Activated CD4-positive, alpha-beta T cell treated with anti-CD3 and anti-CD28 coated beads, Interleukin-2, amount 10 ng/mL, durations not matched to agents 7 days and 5 days (primary cell): ENCODE measurements around the gene RBM7. TPM values are rescaled to one million over a fixed set of nuclear protein-coding genes. Genes with fewer than 3 reads are reported as not detected.
A peak's percentile ranks its signal among the peaks of the same experiment; 100 is the strongest.

ENCODE experiments used
- CTCF ChIA-PET: fragments of 350-600 bp; sonication (Branson Sonifier 250); formaldehyde crosslinking; loops from one replicate; lab custom pipeline; 2021; ENCODE audit warnings: antibody characterized with exemption; lab: Charles Lee
- POLR2A ChIA-PET: fragments of 350-600 bp; sonication (Branson Sonifier 250); formaldehyde crosslinking; loops from one replicate; lab custom pipeline; 2021; ENCODE audit warnings: antibody characterized with exemption; lab: Charles Lee
- DNase-seq: peaks from one replicate; pipeline ENCODE4 v3.0.0-alpha.2; 2020
- H3K27ac Mint-ChIP-seq: one replicate; pipeline ENCODE4 v1.8.0; 2021; ENCODE audit warnings: mild to moderate bottlenecking, moderate library complexity, mixed read lengths
- H3K27me3 Mint-ChIP-seq: one replicate; pipeline ENCODE4 v1.8.0; 2021; ENCODE audit warnings: mixed read lengths
- H3K36me3 Mint-ChIP-seq: one replicate; pipeline ENCODE4 v1.8.0; 2021; ENCODE audit warnings: low read depth, mixed read lengths
- H3K4me1 Mint-ChIP-seq: one replicate; pipeline ENCODE4 v1.8.0; 2021; ENCODE audit warnings: mixed read lengths
- H3K4me3 Mint-ChIP-seq: one replicate; pipeline ENCODE4 v1.8.0; 2021; ENCODE audit warnings: mild to moderate bottlenecking, moderate library complexity, mixed read lengths
- H3K9me3 Mint-ChIP-seq: one replicate; pipeline ENCODE4 v1.8.0; 2021; ENCODE audit warnings: mixed read lengths
- total RNA-seq, 2 experiments: library from RNA; stranded (reverse); gene quantifications; one replicate each; pipeline ENCODE4 v1.2.3, GENCODE V29; 2021

RBM7 gene
- total RNA-seq, 2 experiments from 2014 or later, result 34.2 to 49.7 TPM

GRCh38 chr11:114399490-114400215 is 813 bp upstream of the RBM7 start:
- Mint-ChIP-seq H3K9me3 (no peaks in the 10 kb centered on the region), H3K27ac (peak overlapping the region; percentile 99), H3K4me3 (peak overlapping the region; percentile 94), H3K4me1 (peaks cover 43% of the 10 kb centered on the region), H3K27me3 (peaks cover 1% of the 10 kb centered on the region), H3K36me3 (peaks cover 31% of the 10 kb centered on the region)
- no peak for DNase-seq
- CTCF ChIA-PET, result interaction anchor here (1.9 kb wide), 1 partner anchor 11 kb away, joined by 5 read pairs; no protein-coding TSS in a partner anchor
- POLR2A ChIA-PET, result no interaction called here

GRCh38 chr11:114400915-114401223 is 403 bp downstream of the RBM7 start:
- POLR2A ChIA-PET, result no interaction called here
- H3K4me1 Mint-ChIP-seq, result peaks cover 54% of the 10 kb centered on the region
- H3K36me3 Mint-ChIP-seq, result peaks cover 42% of the 10 kb centered on the region
- H3K27me3 Mint-ChIP-seq, result peaks cover 1% of the 10 kb centered on the region
- peak overlapping the region; percentile 99 for H3K27ac Mint-ChIP-seq
- H3K9me3 Mint-ChIP-seq, result no peaks in the 10 kb centered on the region
- CTCF ChIA-PET, result interaction anchor here (0.6 kb wide), 2 partner anchors 8 to 14 kb away, joined by 3 to 5 read pairs; no protein-coding TSS in a partner anchor
- no peak for DNase-seq
- peak overlapping the region; percentile 94 for H3K4me3 Mint-ChIP-seq

GRCh38 chr11:114401311-114401710 is 845 bp downstream of the RBM7 start:
- ChIA-PET POLR2A (no interaction called here), CTCF (no interaction called here)
- Mint-ChIP-seq H3K27me3 (peaks cover under 1% of the 10 kb centered on the region), H3K9me3 (no peaks in the 10 kb centered on the region), H3K4me1 (peaks cover 54% of the 10 kb centered on the region), H3K36me3 (peaks cover 47% of the 10 kb centered on the region), H3K4me3 (peak overlapping the region; percentile 94), H3K27ac (peak overlapping the region; percentile 99)
- DNase-seq, result no peak

- H3K4me1 Mint-ChIP-seq, result peaks cover 5% of the 10 kb centered on the region
- no peaks in the 10 kb centered on the region for H3K27me3 Mint-ChIP-seq
- peaks cover 19% of the 10 kb centered on the region for H3K36me3 Mint-ChIP-seq
- H3K27ac Mint-ChIP-seq, result no peak overlapping the region
- no peaks in the 10 kb centered on the region for H3K9me3 Mint-ChIP-seq
- DNase-seq, result no peak
- ChIA-PET CTCF (no interaction called here), POLR2A (no interaction called here)
- H3K4me3 Mint-ChIP-seq, result no peak overlapping the region
These were observed 12.5 kb downstream of the RBM7 start for GRCh38 chr11:114412946-114413345.

GRCh38 chr11:114413958-114414357 is 13.5 kb downstream of the RBM7 start:
- no peak for DNase-seq
- Mint-ChIP-seq H3K4me3 (no peak overlapping the region), H3K9me3 (no peaks in the 10 kb centered on the region), H3K36me3 (peaks cover 17% of the 10 kb centered on the region), H3K4me1 (peaks cover 5% of the 10 kb centered on the region), H3K27me3 (no peaks in the 10 kb centered on the region), H3K27ac (no peak overlapping the region)
- CTCF ChIA-PET, result no interaction called here
- POLR2A ChIA-PET, result no interaction called here

GRCh38 chr11:114416441-114416961 is 16.0 kb downstream of the RBM7 start:
- ChIA-PET POLR2A (no interaction called here), CTCF (interaction anchor here (0.6 kb wide), 1 partner anchor 26 kb away, joined by 4 read pairs; no protein-coding TSS in a partner anchor)
- peaks cover 1% of the 10 kb centered on the region for H3K4me1 Mint-ChIP-seq
- H3K27me3 Mint-ChIP-seq, result no peaks in the 10 kb centered on the region
- H3K36me3 Mint-ChIP-seq, result peaks cover 2% of the 10 kb centered on the region
- no peak overlapping the region for H3K27ac Mint-ChIP-seq
- DNase-seq, result no peak
- H3K4me3 Mint-ChIP-seq, result no peak overlapping the region
- no peaks in the 10 kb centered on the region for H3K9me3 Mint-ChIP-seq

- ChIA-PET CTCF (interaction anchor here (1.1 kb wide), 1 partner anchor 13 kb away, joined by 4 read pairs; the partner anchor contains the start of gene REXO2), POLR2A (no interaction called here)
- Mint-ChIP-seq H3K4me1 (peaks cover 7% of the 10 kb centered on the region), H3K27ac (no peak overlapping the region), H3K4me3 (no peak overlapping the region), H3K27me3 (peaks cover 1% of the 10 kb centered on the region), H3K36me3 (peaks cover 4% of the 10 kb centered on the region), H3K9me3 (peaks cover 3% of the 10 kb centered on the region)
- DNase-seq, result no peak
These were observed 25.8 kb downstream of the RBM7 start for GRCh38 chr11:114426280-114426679.

- ChIA-PET CTCF (interaction anchor here (0.6 to 2.0 kb wide), 3 partner anchors 20 to 27 kb away, joined by 3 to 4 read pairs (median 3); no protein-coding TSS in a partner anchor), POLR2A (no interaction called here)
- Mint-ChIP-seq H3K27me3 (no peaks in the 10 kb centered on the region), H3K4me1 (peaks cover 7% of the 10 kb centered on the region), H3K9me3 (no peaks in the 10 kb centered on the region), H3K36me3 (no peaks in the 10 kb centered on the region), H3K27ac (no peak overlapping the region), H3K4me3 (no peak overlapping the region)
- DNase-seq, result no peak
These were observed 29.8 kb downstream of the RBM7 start for GRCh38 chr11:114430290-114430689.

GRCh38 chr11:114432893-114433292 is 32.4 kb downstream of the RBM7 start:
- CTCF ChIA-PET, result no interaction called here

GRCh38 chr11:114433376-114433775 is 32.9 kb downstream of the RBM7 start:
- no peak for DNase-seq
- CTCF ChIA-PET, result no interaction called here
- POLR2A ChIA-PET, result no interaction called here
- Mint-ChIP-seq H3K9me3 (no peaks in the 10 kb centered on the region), H3K27me3 (no peaks in the 10 kb centered on the region), H3K4me3 (no peak overlapping the region), H3K27ac (no peak overlapping the region), H3K4me1 (peaks cover 12% of the 10 kb centered on the region), H3K36me3 (no peaks in the 10 kb centered on the region)

More at GRCh38 chr11:114432893-114433292, 32.4 kb downstream of the RBM7 start:
- Mint-ChIP-seq H3K4me3 (no peak overlapping the region), H3K36me3 (no peaks in the 10 kb centered on the region), H3K27ac (no peak overlapping the region), H3K4me1 (peaks cover 9% of the 10 kb centered on the region), H3K9me3 (no peaks in the 10 kb centered on the region), H3K27me3 (no peaks in the 10 kb centered on the region)
- no peak for DNase-seq
- POLR2A ChIA-PET, result no interaction called here

- Mint-ChIP-seq H3K4me3 (no peak overlapping the region), H3K9me3 (no peaks in the 10 kb centered on the region), H3K4me1 (peaks cover 34% of the 10 kb centered on the region), H3K27me3 (no peaks in the 10 kb centered on the region), H3K27ac (no peak overlapping the region), H3K36me3 (peaks cover 6% of the 10 kb centered on the region)
- no peak for DNase-seq
- ChIA-PET POLR2A (no interaction called here), CTCF (interaction anchor here (0.8 kb wide), 1 partner anchor 28 kb away, joined by 3 read pairs; no protein-coding TSS in a partner anchor)
These were observed 37.8 kb downstream of the RBM7 start for GRCh38 chr11:114438303-114438702.

- Mint-ChIP-seq H3K4me3 (peak within 1 kb of the TSS; percentile 97), H3K27ac (peak within 1 kb of the TSS; percentile 93), H3K9me3 (no peaks in the 10 kb centered on the region), H3K36me3 (peaks cover 16% of the 10 kb centered on the region), H3K27me3 (no peaks in the 10 kb centered on the region), H3K4me1 (peaks cover 34% of the 10 kb centered on the region)
- POLR2A ChIA-PET, result interaction anchor here (0.5 kb wide), 1 partner anchor 10 kb away, joined by 4 read pairs; no protein-coding TSS in a partner anchor
- DNase-seq, result peak; percentile 96
- CTCF ChIA-PET, result interaction anchor here (0.7 to 0.8 kb wide), 3 partner anchors 13 to 29 kb away, joined by 3 to 4 read pairs (median 3); no protein-coding TSS in a partner anchor
These were observed 39.0 kb downstream of the RBM7 start, which contains the start of gene REXO2 for GRCh38 chr11:114439229-114440120. TSS of gene REXO2 (plus strand) at chr11:114439467. CDS start at chr11:114439529, 62 bp downstream.
